Hepatocyte (in vitro differentiated cells): ENCODE results near the gene STOM.

ENCODE experiments used
- EZH2 ChIP-seq: fragments of 200-600 bp; sonication (generic); IDR thresholded peaks from 2 replicates; pipeline ENCODE4 v1.6.1; 2016; ENCODE audit warnings: antibody characterized with exemption, mild to moderate bottlenecking, borderline replicate concordance
- EZH2phosphoT487 ChIP-seq: fragments of 200-600 bp; sonication (generic); IDR thresholded peaks from one replicate; pipeline ENCODE4 v1.6.1; 2018; ENCODE audit warnings: antibody characterized with exemption, mild to moderate bottlenecking, low read depth, moderate library complexity; ENCODE audit not compliant: unreplicated experiment, severe bottlenecking
- TF ChIP-seq, protein P1 (sequence below): fragments of 200-600 bp; sonication (generic); IDR thresholded peaks from 2 replicates; pipeline ENCODE4 v1.5.1; 2016; ENCODE audit warnings: antibody characterized with exemption, mild to moderate bottlenecking; ENCODE audit not compliant: poor library complexity

DNA sequence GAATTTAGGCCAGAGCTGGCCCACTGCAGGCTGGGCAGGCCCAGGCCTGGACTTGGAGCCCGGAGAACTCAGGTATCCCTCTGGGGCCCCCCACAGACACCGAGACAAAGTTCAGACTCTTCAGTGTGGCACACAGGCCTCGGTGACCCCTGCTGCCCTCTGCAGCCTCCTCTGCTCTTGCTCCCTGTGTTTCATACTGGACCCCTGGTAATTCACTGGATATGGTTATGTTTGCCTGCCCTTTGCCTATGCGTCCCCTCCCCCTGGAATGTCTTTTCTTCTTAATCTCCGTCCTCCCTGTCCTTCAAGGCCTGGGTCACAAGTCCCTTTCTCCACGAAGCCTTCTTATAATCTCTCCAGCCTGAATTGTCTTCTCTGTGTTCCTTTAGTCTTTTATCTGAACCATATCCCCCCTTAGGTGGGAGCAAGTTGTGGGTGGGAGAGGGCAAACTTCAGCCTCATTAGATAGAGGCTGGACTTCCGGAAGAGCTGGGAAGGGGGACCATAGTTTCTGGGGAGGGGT lies 72.0 kb downstream of the STOM start:
- TF ChIP-seq, protein P1, sequence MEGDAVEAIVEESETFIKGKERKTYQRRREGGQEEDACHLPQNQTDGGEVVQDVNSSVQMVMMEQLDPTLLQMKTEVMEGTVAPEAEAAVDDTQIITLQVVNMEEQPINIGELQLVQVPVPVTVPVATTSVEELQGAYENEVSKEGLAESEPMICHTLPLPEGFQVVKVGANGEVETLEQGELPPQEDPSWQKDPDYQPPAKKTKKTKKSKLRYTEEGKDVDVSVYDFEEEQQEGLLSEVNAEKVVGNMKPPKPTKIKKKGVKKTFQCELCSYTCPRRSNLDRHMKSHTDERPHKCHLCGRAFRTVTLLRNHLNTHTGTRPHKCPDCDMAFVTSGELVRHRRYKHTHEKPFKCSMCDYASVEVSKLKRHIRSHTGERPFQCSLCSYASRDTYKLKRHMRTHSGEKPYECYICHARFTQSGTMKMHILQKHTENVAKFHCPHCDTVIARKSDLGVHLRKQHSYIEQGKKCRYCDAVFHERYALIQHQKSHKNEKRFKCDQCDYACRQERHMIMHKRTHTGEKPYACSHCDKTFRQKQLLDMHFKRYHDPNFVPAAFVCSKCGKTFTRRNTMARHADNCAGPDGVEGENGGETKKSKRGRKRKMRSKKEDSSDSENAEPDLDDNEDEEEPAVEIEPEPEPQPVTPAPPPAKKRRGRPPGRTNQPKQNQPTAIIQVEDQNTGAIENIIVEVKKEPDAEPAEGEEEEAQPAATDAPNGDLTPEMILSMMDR, result no peak
- TF ChIP-seq EZH2 (no peak), EZH2phosphoT487 (no peak)
